Measurements from ENCODE around the gene FADS6. TPM values are rescaled to one million over a fixed set of nuclear protein-coding genes. Genes with fewer than 3 reads are reported as not detected.
A peak's percentile ranks its signal among the peaks of the same experiment; 100 is the strongest.

Gene FADS6
- total and polyA plus RNA-seq, 4 experiments from 2014 or later = not detected

GRCh38 chr17:74852237-74853047, 41.0 kb downstream of the FADS6 start:
- Histone ChIP-seq H3K4me1 (ENCODE audit: insufficient read depth, low read length) (peaks cover 11% of the 10 kb centered on the region), H3K27ac (ENCODE audit: low read depth, low read length) (no peak overlapping the region), H3K4me3 (ENCODE audit: low read length in 2 of 2) (peak overlapping the region in 1 of 2 donors; percentile 41), H3K9me3 (ENCODE audit: control insufficient read depth in 1 of 2, low read length in 2 of 2) (no peaks in the 10 kb centered on the region), H3K36me3 (ENCODE audit: insufficient read depth, low read length) (no peaks in the 10 kb centered on the region), H3K27me3 (ENCODE audit: insufficient read depth, low read length) (peaks cover 25% of the 10 kb centered on the region)
- H3K9me3 Mint-ChIP-seq = peaks cover 0 to 2% (median 0%) of the 10 kb centered on the region in 8 donors
- H3K4me3 Mint-ChIP-seq = peak overlapping the region; percentile 75 to 84 (median 78)
- ChIA-PET CTCF (ENCODE audit: partially characterized antibody) (interaction anchor here (1.1 kb wide), 2 partner anchors 10 to 13 kb away, joined by 3 read pairs; no protein-coding TSS in a partner anchor), POLR2A (ENCODE audit: partially characterized antibody) (interaction anchor here (2.8 kb wide), 1 partner anchor 10 kb away, joined by 6 read pairs; no protein-coding TSS in a partner anchor)
- peaks cover 19 to 50% of the 10 kb centered on the region in 2 donors for H3K27me3 Mint-ChIP-seq
- H3K4me1 Mint-ChIP-seq = peaks cover 3 to 19% (median 6%) of the 10 kb centered on the region in 4 donors
- H3K27ac Mint-ChIP-seq = peak overlapping the region in 2 of 7 donors; percentile 24 to 72
- peak; percentile 60 to 80 (median 71) for DNase-seq
- H3K36me3 Mint-ChIP-seq = no peaks in the 10 kb centered on the region
- intact Hi-C loops (cut with micrococcal nuclease) = loop anchor here (1.0 kb wide), 1 partner anchor 21 kb away; no protein-coding TSS in a partner anchor

- Mint-ChIP-seq H3K9me3 (peaks cover 0 to 2% (median 0%) of the 10 kb centered on the region in 8 donors), H3K4me3 (no peak overlapping the region), H3K27ac (no peak overlapping the region), H3K4me1 (peaks cover 3 to 19% (median 6%) of the 10 kb centered on the region in 4 donors), H3K27me3 (peaks cover 17 to 43% of the 10 kb centered on the region in 2 donors), H3K36me3 (no peaks in the 10 kb centered on the region)
- ChIA-PET CTCF (ENCODE audit: partially characterized antibody) (interaction anchor here (1.1 kb wide), 1 partner anchor 14 kb away, joined by 3 read pairs; no protein-coding TSS in a partner anchor), POLR2A (ENCODE audit: partially characterized antibody) (interaction anchor here (2.8 kb wide), 1 partner anchor 11 kb away, joined by 6 read pairs; no protein-coding TSS in a partner anchor)
- H3K4me1 ChIP-seq (ENCODE audit: insufficient read depth, low read length) = peaks cover 11% of the 10 kb centered on the region
- no peaks in the 10 kb centered on the region for H3K36me3 ChIP-seq (ENCODE audit: insufficient read depth, low read length)
- H3K27ac ChIP-seq (ENCODE audit: low read depth, low read length) = no peak overlapping the region
- no peak overlapping the region for H3K4me3 ChIP-seq (ENCODE audit: low read length in 2 of 2)
- intact Hi-C loops (cut with micrococcal nuclease) = loop anchor here (1.0 kb wide), 1 partner anchor 22 kb away; no protein-coding TSS in a partner anchor
- DNase-seq = no peak
- H3K27me3 ChIP-seq (ENCODE audit: insufficient read depth, low read length) = peaks cover 18% of the 10 kb centered on the region
- H3K9me3 ChIP-seq (ENCODE audit: control insufficient read depth in 1 of 2, low read length in 2 of 2) = no peaks in the 10 kb centered on the region
These were observed 41.7 kb downstream of the FADS6 start for GRCh38 chr17:74851612-74852236.

- H3K27ac Mint-ChIP-seq = no peak overlapping the region
- no peaks in the 10 kb centered on the region for H3K36me3 ChIP-seq (ENCODE audit: insufficient read depth, low read length)
- H3K36me3 Mint-ChIP-seq = no peaks in the 10 kb centered on the region
- H3K4me1 ChIP-seq (ENCODE audit: insufficient read depth, low read length) = peaks cover 11% of the 10 kb centered on the region
- no peaks in the 10 kb centered on the region for H3K9me3 ChIP-seq (ENCODE audit: control insufficient read depth in 1 of 2, low read length in 2 of 2)
- H3K4me1 Mint-ChIP-seq = peaks cover 3 to 19% (median 6%) of the 10 kb centered on the region in 4 donors
- ChIA-PET CTCF (ENCODE audit: partially characterized antibody) (interaction anchor here (0.6 kb wide), 1 partner anchor 314 kb away, joined by 3 read pairs; no protein-coding TSS in a partner anchor), POLR2A (ENCODE audit: partially characterized antibody) (interaction anchor here (2.8 kb wide), 1 partner anchor 12 kb away, joined by 6 read pairs; no protein-coding TSS in a partner anchor)
- H3K27me3 ChIP-seq (ENCODE audit: insufficient read depth, low read length) = peaks cover 17% of the 10 kb centered on the region
- intact Hi-C loops (cut with micrococcal nuclease) = no loop called here
- peaks cover 15 to 36% of the 10 kb centered on the region in 2 donors for H3K27me3 Mint-ChIP-seq
- no peak overlapping the region for H3K4me3 ChIP-seq (ENCODE audit: low read length in 2 of 2)
- H3K27ac ChIP-seq (ENCODE audit: low read depth, low read length) = no peak overlapping the region
- H3K4me3 Mint-ChIP-seq = peak overlapping the region in 2 of 8 donors; percentile 26 to 27
- H3K9me3 Mint-ChIP-seq = peaks cover 0 to 2% (median 0%) of the 10 kb centered on the region in 8 donors
- no peak for DNase-seq
These were observed 42.5 kb downstream of the FADS6 start for GRCh38 chr17:74850914-74851313.

GRCh38 chr17:74850310-74850709, 43.1 kb downstream of the FADS6 start:
- DNase-seq = no peak
- Mint-ChIP-seq H3K4me3 (no peak overlapping the region), H3K36me3 (no peaks in the 10 kb centered on the region), H3K27ac (peak overlapping the region in 1 of 7 donors; percentile 58), H3K4me1 (peaks cover 3 to 19% (median 6%) of the 10 kb centered on the region in 4 donors), H3K9me3 (peaks cover 0 to 2% (median 0%) of the 10 kb centered on the region in 8 donors), H3K27me3 (peaks cover 10 to 30% of the 10 kb centered on the region in 2 donors)
- peaks cover 15% of the 10 kb centered on the region for H3K27me3 ChIP-seq (ENCODE audit: insufficient read depth, low read length)
- H3K27ac ChIP-seq (ENCODE audit: low read depth, low read length) = no peak overlapping the region
- ChIA-PET POLR2A (ENCODE audit: partially characterized antibody) (interaction anchor here (2.8 kb wide), 1 partner anchor 12 kb away, joined by 6 read pairs; no protein-coding TSS in a partner anchor), CTCF (ENCODE audit: partially characterized antibody) (interaction anchor here (0.6 kb wide), 1 partner anchor 314 kb away, joined by 3 read pairs; no protein-coding TSS in a partner anchor)
- intact Hi-C loops (cut with micrococcal nuclease) = no loop called here
- no peak overlapping the region for H3K4me3 ChIP-seq (ENCODE audit: low read length in 2 of 2)
- no peaks in the 10 kb centered on the region for H3K9me3 ChIP-seq (ENCODE audit: control insufficient read depth in 1 of 2, low read length in 2 of 2)
- H3K36me3 ChIP-seq (ENCODE audit: insufficient read depth, low read length) = no peaks in the 10 kb centered on the region
- H3K4me1 ChIP-seq (ENCODE audit: insufficient read depth, low read length) = peaks cover 11% of the 10 kb centered on the region

- Histone ChIP-seq H3K27me3 (ENCODE audit: insufficient read depth, low read length) (peaks cover 2% of the 10 kb centered on the region), H3K36me3 (ENCODE audit: insufficient read depth, low read length) (no peaks in the 10 kb centered on the region), H3K9me3 (ENCODE audit: control insufficient read depth in 1 of 2, low read length in 2 of 2) (no peaks in the 10 kb centered on the region), H3K4me1 (ENCODE audit: insufficient read depth, low read length) (peaks cover 11% of the 10 kb centered on the region), H3K27ac (ENCODE audit: low read depth, low read length) (no peak overlapping the region), H3K4me3 (ENCODE audit: low read length in 2 of 2) (no peak overlapping the region)
- Mint-ChIP-seq H3K4me1 (peaks cover 3 to 19% (median 6%) of the 10 kb centered on the region in 4 donors), H3K4me3 (no peak overlapping the region), H3K27me3 (peaks cover 6 to 17% of the 10 kb centered on the region in 2 donors), H3K9me3 (peaks cover 0 to 2% (median 0%) of the 10 kb centered on the region in 8 donors), H3K36me3 (no peaks in the 10 kb centered on the region), H3K27ac (no peak overlapping the region)
- DNase-seq = no peak
- intact Hi-C loops (cut with micrococcal nuclease) = no loop called here
- ChIA-PET CTCF (ENCODE audit: partially characterized antibody) (no interaction called here), POLR2A (ENCODE audit: partially characterized antibody) (interaction anchor here (1.7 kb wide), 1 partner anchor 24 kb away, joined by 6 read pairs; the partner anchor contains the start of gene FDXR)
These were observed 44.6 kb downstream of the FADS6 start for GRCh38 chr17:74848656-74849399.

- H3K4me1 Mint-ChIP-seq = peaks cover 0 to 11% (median 5%) of the 10 kb centered on the region in 4 donors
- H3K4me3 Mint-ChIP-seq = no peak overlapping the region
- H3K27me3 ChIP-seq (ENCODE audit: insufficient read depth, low read length) = no peaks in the 10 kb centered on the region
- no peaks in the 10 kb centered on the region for H3K36me3 Mint-ChIP-seq
- no peaks in the 10 kb centered on the region for H3K9me3 ChIP-seq (ENCODE audit: control insufficient read depth in 1 of 2, low read length in 2 of 2)
- H3K27me3 Mint-ChIP-seq = peaks cover 6 to 12% of the 10 kb centered on the region in 2 donors
- CTCF ChIA-PET (ENCODE audit: partially characterized antibody) = interaction anchor here (1.2 to 1.3 kb wide), 2 partner anchors 16 to 76 kb away, joined by 3 to 4 read pairs; no protein-coding TSS in a partner anchor
- POLR2A ChIA-PET (ENCODE audit: partially characterized antibody) = no interaction called here
- DNase-seq = no peak
- no peak overlapping the region for H3K4me3 ChIP-seq (ENCODE audit: low read length in 2 of 2)
- H3K36me3 ChIP-seq (ENCODE audit: insufficient read depth, low read length) = no peaks in the 10 kb centered on the region
- no peak overlapping the region for H3K27ac Mint-ChIP-seq
- intact Hi-C loops (cut with micrococcal nuclease) = no loop called here
- peaks cover 0 to 2% (median 0%) of the 10 kb centered on the region in 8 donors for H3K9me3 Mint-ChIP-seq
- H3K27ac ChIP-seq (ENCODE audit: low read depth, low read length) = no peak overlapping the region
- no peaks in the 10 kb centered on the region for H3K4me1 ChIP-seq (ENCODE audit: insufficient read depth, low read length)
These were observed 46.8 kb downstream of the FADS6 start for GRCh38 chr17:74846621-74847020.

All from CD4-positive, alpha-beta memory T cell (primary cell).